Endothelial cell of umbilical vein (primary cell): ENCODE measurements around the gene DCAF6. TPM values are rescaled to one million over a fixed set of nuclear protein-coding genes. Genes with fewer than 3 reads are reported as not detected.

ENCODE experiments used
- BruUV-seq: library from RNA; stranded (reverse); fragments of 400-500 nt; replicated peaks from 2 replicates; lab custom pipeline; 2021; lab: Mats Ljungman, UMichigan
- CTCF ChIA-PET: fragments of 300-600, 350-600 bp; sonication (Branson Sonifier 250); formaldehyde crosslinking; loops from one replicate; lab custom pipeline; 2021; ENCODE audit warnings: antibody characterized with exemption, inconsistent platforms; lab: Charles Lee
- POLR2A ChIA-PET: fragments of 300-600, 350-600 bp; sonication (Branson Sonifier 250); formaldehyde crosslinking; loops from one replicate; lab custom pipeline; 2021; ENCODE audit warnings: antibody characterized with exemption, inconsistent platforms; lab: Charles Lee
- DNase-seq: peaks from one replicate; pipeline ENCODE4 v3.0.0-alpha.2; 2011; ENCODE audit warnings: low read depth, low spot score
- FAIRE-seq: peaks from 2 replicates; lab custom pipeline; 2011; peaks lifted over from hg19 to GRCh38; lab: Jason Lieb, UNC
- H2AFZ ChIP-seq: 2 replicates; pipeline ENCODE4 v1.6.0; 2012; ENCODE audit warnings: low read depth, low read length, control low read depth, inconsistent platforms
- H3K27ac ChIP-seq: 2 replicates; pipeline ENCODE4 v1.5.1; 2011; ENCODE audit warnings: low read depth, mild to moderate bottlenecking, control low read depth, low read length, moderate library complexity; ENCODE audit not compliant: insufficient read depth
- H3K27me3 ChIP-seq, 2 experiments: 2 replicates each; pipeline versions ENCODE4 v1.6.0 to v1.6.1; 2011; ENCODE audit warnings: low read length in 2 of 2, mixed read lengths in 1 of 2; ENCODE audit not compliant: control insufficient read depth in 2 of 2, insufficient read depth in 2 of 2
- H3K36me3 ChIP-seq, 2 experiments: 2 replicates in 1 of 2; 3 replicates in 1 of 2; pipeline ENCODE4 v1.5.1; 2011; ENCODE audit warnings: low read length in 2 of 2, mild to moderate bottlenecking in 1 of 2, moderate library complexity in 1 of 2; ENCODE audit not compliant: control insufficient read depth in 2 of 2, insufficient read depth in 2 of 2; ENCODE audit errors: extremely low read depth in 1 of 2
- H3K4me1 ChIP-seq: 3 replicates; pipeline ENCODE4 v1.5.1; 2011; ENCODE audit warnings: mild to moderate bottlenecking, low read length; ENCODE audit not compliant: control insufficient read depth, insufficient read depth; ENCODE audit errors: extremely low read depth
- H3K4me2 ChIP-seq: 2 replicates; pipeline ENCODE4 v1.6.1; 2011; ENCODE audit warnings: low read length, control low read depth, mixed read lengths; ENCODE audit not compliant: insufficient read depth
- H3K4me3 ChIP-seq, 3 experiments: fragments of 200-600 bp in 1 of 3; sonication (generic), shearing (Covaris generic) in 1 of 3; replicated peaks in 1 of 3; 2 replicates each; pipeline ENCODE4 v1.5.1; 2011 to 2016; ENCODE audit warnings: control low read depth in 3 of 3, low read length in 3 of 3, mild to moderate bottlenecking in 2 of 3, inconsistent platforms in 1 of 3, low read depth in 1 of 3, moderate library complexity in 1 of 3; ENCODE audit not compliant: insufficient read depth in 1 of 3
- H3K79me2 ChIP-seq: 2 replicates; pipeline ENCODE4 v1.6.0; 2012; ENCODE audit warnings: low read length, inconsistent platforms; ENCODE audit not compliant: control insufficient read depth, insufficient read depth
- H3K9ac ChIP-seq: replicated peaks from 2 replicates; pipeline ENCODE3; 2011; ENCODE audit warnings: low read length, control low read depth; ENCODE audit not compliant: insufficient read depth; ENCODE audit errors: extremely low read depth
- H3K9me1 ChIP-seq: replicated peaks from 3 replicates; pipeline ENCODE4 v1.6.0; 2011; ENCODE audit warnings: mild to moderate bottlenecking, low read length; ENCODE audit not compliant: control insufficient read depth, insufficient read depth; ENCODE audit errors: extremely low read depth
- H3K9me3 ChIP-seq: replicated peaks from 2 replicates; pipeline ENCODE4 v1.5.1; 2012; ENCODE audit warnings: low read length, inconsistent platforms; ENCODE audit not compliant: control insufficient read depth, insufficient read depth
- H4K20me1 ChIP-seq: replicated peaks from 2 replicates; pipeline ENCODE3; 2011; ENCODE audit warnings: mild to moderate bottlenecking, low read length; ENCODE audit not compliant: control insufficient read depth, insufficient read depth; ENCODE audit errors: extremely low read depth
- CTCF ChIP-seq, 2 donors: IDR thresholded peaks; 1 replicate in 1 of 2; 2 replicates in 1 of 2; pipeline ENCODE4 v1.5.1; 2011; ENCODE audit warnings: low read length in 2 of 2, mild to moderate bottlenecking in 2 of 2, moderate library complexity in 2 of 2, control low read depth in 1 of 2, inconsistent platforms in 1 of 2, low read depth in 1 of 2; ENCODE audit not compliant: insufficient read depth in 1 of 2; ENCODE audit errors: extremely low read depth in 1 of 2
- EZH2 ChIP-seq: IDR thresholded peaks from 2 replicates; pipeline ENCODE4 v1.6.1; 2012; ENCODE audit warnings: borderline replicate concordance, low read depth, mild to moderate bottlenecking, moderate library complexity, low read length, inconsistent platforms; ENCODE audit not compliant: severe bottlenecking
- FOS ChIP-seq: IDR thresholded peaks from 2 replicates; pipeline ENCODE4 v1.6.1; 2011; ENCODE audit warnings: mild to moderate bottlenecking, low read length, moderate library complexity, borderline replicate concordance; ENCODE audit not compliant: insufficient read depth
- GATA2 ChIP-seq: IDR thresholded peaks from 2 replicates; pipeline ENCODE4 v1.7.0; 2011; ENCODE audit warnings: low read depth, mild to moderate bottlenecking, moderate library complexity, mixed read lengths, low read length; ENCODE audit not compliant: insufficient read length, insufficient read depth
- JUN ChIP-seq: IDR thresholded peaks from 2 replicates; pipeline ENCODE4 v1.6.1; 2011; ENCODE audit warnings: borderline replicate concordance, low read depth; ENCODE audit not compliant: insufficient read length, insufficient read depth
- MAX ChIP-seq: IDR thresholded peaks from 2 replicates; pipeline ENCODE4 v1.6.1; 2011; ENCODE audit not compliant: insufficient read depth, insufficient read length
- MYC ChIP-seq: IDR thresholded peaks from one replicate; pipeline ENCODE4 v1.6.1; 2011; ENCODE audit warnings: mild to moderate bottlenecking, low read depth, low read length
- POLR2A ChIP-seq: IDR thresholded peaks from 2 replicates; pipeline ENCODE4 v1.6.1; 2012; ENCODE audit warnings: low read depth, mild to moderate bottlenecking, control low read depth, low read length
- POLR2AphosphoS5 ChIP-seq: IDR thresholded peaks from 2 replicates; pipeline ENCODE4 v1.6.1; 2012; ENCODE audit warnings: low read depth, mild to moderate bottlenecking, control low read depth, low read length, moderate library complexity; ENCODE audit not compliant: insufficient read depth
- dilution Hi-C: fragments of 300-500 bp; cut with MboI; formaldehyde crosslinking; loops from one replicate; pipeline ENCODE4 v1.15.0; 2019; ENCODE audit warnings: low sequenced_read_pairs; ENCODE audit not compliant: extremely low pct_ligation_motif_present
- intact Hi-C: fragments of 100-400 bp; cut with micrococcal nuclease; formaldehyde crosslinking; loops from one replicate; pipeline ENCODE4 v1.10.0; 2022
- polyA plus RNA-seq, 4 experiments: library from polyadenylated mRNA; depleted of rRNA in 3 of 4; stranded (reverse) in 3 of 4; unstranded in 1 of 4; fragments of >200 nt; gene quantifications; 2 replicates each; pipeline versions ENCODE4 v1.2.1 to v1.2.3, GENCODE V29; 2011 to 2012; ENCODE audit warnings: missing spikeins in 1 of 4
- total RNA-seq: library from RNA; stranded (reverse); gene quantifications from 2 replicates; pipeline ENCODE4 v1.2.3, GENCODE V29; 2021

The DCAF6 gene
- total and polyA plus RNA-seq, 2 donors (not counting 3 experiments of a cell fraction or from before 2014, with no cell fraction given), result 28.6 to 39.4 TPM

DNA sequence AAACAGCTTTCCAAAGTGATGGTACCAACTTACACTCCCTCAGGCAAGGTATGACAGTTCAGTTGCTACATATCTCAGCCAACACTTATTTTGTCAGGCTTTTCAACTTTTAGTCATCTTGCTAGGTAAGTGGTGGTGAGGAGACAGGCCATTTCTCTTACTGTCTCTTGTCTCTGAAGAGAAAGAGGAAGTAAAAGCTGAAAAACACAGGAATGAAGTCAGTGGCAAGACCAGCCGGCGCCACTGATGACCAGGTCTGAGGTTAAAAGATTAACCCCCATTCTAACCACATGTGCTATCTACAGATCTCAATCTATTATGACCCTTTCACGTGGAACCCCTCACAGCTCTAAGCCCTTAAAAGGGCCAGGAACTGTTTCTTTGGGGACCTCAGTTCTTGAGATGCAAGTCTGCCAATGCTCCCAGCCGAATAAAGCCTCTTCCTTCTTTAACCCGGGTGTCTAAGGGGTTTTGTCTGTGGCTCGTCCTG lies 26.7 kb upstream of the DCAF6 start:
- Histone ChIP-seq H3K27ac (no peak overlapping the region), H3K27me3 (no peaks in the 10 kb centered on the region), H3K36me3 (no peaks in the 10 kb centered on the region), H3K79me2 (no peaks in the 10 kb centered on the region), H4K20me1 (no peaks in the 10 kb centered on the region), H3K9ac (no peak overlapping the region), H3K4me2 (no peak overlapping the region), H2AFZ (no peak overlapping the region), H3K4me1 (peaks cover 3% of the 10 kb centered on the region), H3K9me3 (no peaks in the 10 kb centered on the region), H3K4me3 (no peak overlapping the region), H3K9me1 (no peaks in the 10 kb centered on the region)
- intact Hi-C loops (loop anchor here (2.0 kb wide), 1 partner anchor 15 kb away; no protein-coding TSS in a partner anchor), dilution Hi-C loops (no loop called here)
- CTCF ChIA-PET, result interaction anchor here (1.5 kb wide), 1 partner anchor 22 kb away, joined by 5 read pairs; no protein-coding TSS in a partner anchor
- FAIRE-seq (no peak), DNase-seq (no peak)
- POLR2A ChIA-PET, result no interaction called here
- TF ChIP-seq JUN (no peak), GATA2 (no peak), POLR2A (no peak), MYC (no peak), EZH2 (no peak), POLR2AphosphoS5 (no peak), CTCF (IDR thresholded peaks at IDR 0.05; ENCODE audit: extremely low read depth in 1 of 2, insufficient read depth in 1 of 2, low read depth in 1 of 2, low read length in 2 of 2) (no peak), MAX (no peak), FOS (no peak)
- no TSS peak for BruUV-seq
